Measurements from ENCODE around the gene SUPT6H. TPM values are rescaled to one million over a fixed set of nuclear protein-coding genes. Genes with fewer than 3 reads are reported as not detected.

The SUPT6H gene
- total RNA-seq, 3 donors from 2014 or later (not counting 1 experiment from before 2014, with no cell fraction given) = 170 to 184 (median 177) TPM

GRCh38 chr17:28747051-28747691 lies 85.2 kb downstream of the SUPT6H start:
- Mint-ChIP-seq H3K4me3 (no peak overlapping the region), H3K27ac (peak overlapping the region in 1 of 2 donors; percentile 4), H3K4me1 (peaks cover 5 to 28% of the 10 kb centered on the region in 2 donors), H3K9me3 (no peaks in the 10 kb centered on the region), H3K36me3 (no peaks in the 10 kb centered on the region), H3K27me3 (ENCODE audit: low read depth in 2 of 2) (no peaks in the 10 kb centered on the region)
- peaks cover 15% of the 10 kb centered on the region for H3K36me3 ChIP-seq (ENCODE audit: control insufficient read depth, insufficient read depth, low read length)
- H3K27me3 ChIP-seq (ENCODE audit: control insufficient read depth, insufficient read depth, low read length) = no peaks in the 10 kb centered on the region
- H3K4me1 ChIP-seq (ENCODE audit: control insufficient read depth, insufficient read depth, low read length) = peaks cover 50% of the 10 kb centered on the region
- TF ChIP-seq CTCF (IDR thresholded peaks at IDR 0.05) = no peak
- WGBS (ENCODE audit: insufficient coverage) = 83% methylated on average over 7 of the region's 7 CpGs
- H3K27ac ChIP-seq (ENCODE audit: low read length) = no peak overlapping the region
- no peak overlapping the region for H3K4me3 ChIP-seq (ENCODE audit: low read length)
- H3K9me3 ChIP-seq (ENCODE audit: control insufficient read depth, insufficient read depth, low read length) = no peaks in the 10 kb centered on the region
- DNase-seq (no peak), ATAC-seq (no peak)
- intact Hi-C loops (cut with micrococcal nuclease) = no loop called here

GRCh38 chr17:28747801-28748750 lies 86.1 kb downstream of the SUPT6H start:
- 91% methylated on average over 18 of the region's 18 CpGs for WGBS (ENCODE audit: insufficient coverage)
- peaks cover 15% of the 10 kb centered on the region for H3K36me3 ChIP-seq (ENCODE audit: control insufficient read depth, insufficient read depth, low read length)
- H3K27me3 ChIP-seq (ENCODE audit: control insufficient read depth, insufficient read depth, low read length) = no peaks in the 10 kb centered on the region
- H3K27ac ChIP-seq (ENCODE audit: low read length) = no peak overlapping the region
- H3K9me3 Mint-ChIP-seq = no peaks in the 10 kb centered on the region
- no peak overlapping the region for H3K4me3 ChIP-seq (ENCODE audit: low read length)
- no peak for TF ChIP-seq CTCF (IDR thresholded peaks at IDR 0.05)
- peaks cover 5 to 26% of the 10 kb centered on the region in 2 donors for H3K4me1 Mint-ChIP-seq
- H3K9me3 ChIP-seq (ENCODE audit: control insufficient read depth, insufficient read depth, low read length) = no peaks in the 10 kb centered on the region
- no peaks in the 10 kb centered on the region for H3K27me3 Mint-ChIP-seq (ENCODE audit: low read depth in 2 of 2)
- H3K4me3 Mint-ChIP-seq = no peak overlapping the region
- peaks cover 43% of the 10 kb centered on the region for H3K4me1 ChIP-seq (ENCODE audit: control insufficient read depth, insufficient read depth, low read length)
- ATAC-seq (no peak), DNase-seq (no peak)
- peak overlapping the region; percentile 4 to 40 for H3K27ac Mint-ChIP-seq
- intact Hi-C loops (cut with micrococcal nuclease) = no loop called here
- no peaks in the 10 kb centered on the region for H3K36me3 Mint-ChIP-seq

GRCh38 chr17:28748852-28749515 lies 87.0 kb downstream of the SUPT6H start:
- peaks cover 15% of the 10 kb centered on the region for H3K36me3 ChIP-seq (ENCODE audit: control insufficient read depth, insufficient read depth, low read length)
- H3K4me1 ChIP-seq (ENCODE audit: control insufficient read depth, insufficient read depth, low read length) = peaks cover 37% of the 10 kb centered on the region
- 92% methylated on average over 18 of the region's 18 CpGs for WGBS (ENCODE audit: insufficient coverage)
- Mint-ChIP-seq H3K9me3 (no peaks in the 10 kb centered on the region), H3K4me1 (peaks cover 5 to 21% of the 10 kb centered on the region in 2 donors), H3K27ac (peak overlapping the region in 1 of 2 donors; percentile 40), H3K36me3 (no peaks in the 10 kb centered on the region), H3K4me3 (no peak overlapping the region), H3K27me3 (ENCODE audit: low read depth in 2 of 2) (no peaks in the 10 kb centered on the region)
- DNase-seq (no peak), ATAC-seq (no peak)
- intact Hi-C loops (cut with micrococcal nuclease) = no loop called here
- H3K27me3 ChIP-seq (ENCODE audit: control insufficient read depth, insufficient read depth, low read length) = no peaks in the 10 kb centered on the region
- H3K27ac ChIP-seq (ENCODE audit: low read length) = no peak overlapping the region
- TF ChIP-seq CTCF (IDR thresholded peaks at IDR 0.05) = no peak
- H3K4me3 ChIP-seq (ENCODE audit: low read length) = no peak overlapping the region
- H3K9me3 ChIP-seq (ENCODE audit: control insufficient read depth, insufficient read depth, low read length) = no peaks in the 10 kb centered on the region

Measured in natural killer cell (primary cell).